Measurements from ENCODE around the gene NECTIN4. TPM values are rescaled to one million over a fixed set of nuclear protein-coding genes. Genes with fewer than 3 reads are reported as not detected.

NECTIN4 gene
- total and polyA plus RNA-seq, 2 of the 13 experiments (the other 11 are each of a cell fraction or from before 2014, with no cell fraction given) = 5.9 to 12.4 TPM

- TF ChIP-seq ZNF17 (CRISPR knock-in tag; IDR thresholded peaks at IDR 0.05) = no peak
- TF ChIP-seq NKX3-1 (CRISPR knock-in tag; IDR thresholded peaks at IDR 0.05) = no peak
Measured at GRCh38 chr1:161094481-161094880, 5.1 kb upstream of the NECTIN4 start (continued).

- intact Hi-C loops (cut with micrococcal nuclease; ENCODE audit: unreplicated experiment) = no loop called here
- FAIRE-seq (no peak), DNase-seq (ENCODE audit: low spot score) (no peak), ATAC-seq (no peak)
- ChIA-PET CTCF (ENCODE audit: low intra/inter-chr PET ratio, low total read pairs) (no interaction called here), POLR2A (no interaction called here)
- Histone ChIP-seq H3K9ac (ENCODE audit: insufficient read depth, low read depth, low read length) (no peak overlapping the region), H3K36me3 (replicated peaks in 1 of 2; ENCODE audit: control insufficient read depth in 1 of 2, insufficient read depth in 2 of 2, low read length in 2 of 2) (no peaks in the 10 kb centered on the region), H3K27me3 (ENCODE audit: control insufficient read depth in 1 of 2, insufficient read depth in 2 of 2, low read length in 2 of 2) (peaks cover 3 to 29% of the 10 kb centered on the region in 2 experiments; a peak in 3 of 5 replicates), H3K27ac (ENCODE audit: extremely low read length, insufficient read depth, low read length) (no peak overlapping the region), H3K4me3 (replicated peaks in 1 of 3; ENCODE audit: insufficient read depth in 1 of 3, low read depth in 2 of 3, low read length in 3 of 3) (no peak overlapping the region), H3K79me2 (ENCODE audit: insufficient read depth, low read length) (no peaks in the 10 kb centered on the region), H4K20me1 (ENCODE audit: insufficient read depth, low read length) (no peaks in the 10 kb centered on the region), H2AFZ (ENCODE audit: low read length) (no peak overlapping the region), H3K4me1 (ENCODE audit: insufficient read depth, low read length) (0 out of 2 replicates have a peak, but pooled peaks cover 12% of the 10 kb centered on the region), H3K9me3 (ENCODE audit: low read length) (no peaks in the 10 kb centered on the region), H3K4me2 (ENCODE audit: low read depth, low read length) (no peak overlapping the region)
- WGBS (ENCODE audit: low lambda C conversion rate) = 27% methylated on average over 3 of the region's 3 CpGs
- in situ Hi-C loops (cut with HindIII; ENCODE audit: extremely low pct_ligation_motif_present, low pct_unique_long_range_greater_than_20kb) = loop anchor here (10.0 kb wide), 1 partner anchor 98 kb away; no protein-coding TSS in a partner anchor
- BruUV-seq (replicated peaks) = no TSS peak
- TF ChIP-seq RBFOX2 (IDR thresholded peaks at IDR 0.05; ENCODE audit: low read depth, low read length) (no peak), RERE (CRISPR knock-in tag; IDR thresholded peaks at IDR 0.05; ENCODE audit: low read depth) (no peak), AKAP8 (CRISPR knock-in tag; IDR thresholded peaks at IDR 0.05) (no peak), PAXIP1 (CRISPR knock-in tag; conservative IDR thresholded peaks at IDR 0.05) (no peak), ZNF775 (CRISPR knock-in tag; IDR thresholded peaks at IDR 0.05; ENCODE audit: borderline replicate concordance) (no peak), ZNF577 (CRISPR knock-in tag; IDR thresholded peaks at IDR 0.05; ENCODE audit: borderline replicate concordance, low read depth) (no peak), NCOA1 (CRISPR knock-in tag; IDR thresholded peaks at IDR 0.05) (no peak), NR1H2 (CRISPR knock-in tag; IDR thresholded peaks at IDR 0.05; ENCODE audit: borderline replicate concordance, low read depth) (no peak), PRDM4 (CRISPR knock-in tag; IDR thresholded peaks at IDR 0.05; ENCODE audit: borderline replicate concordance) (no peak)
Measured at GRCh38 chr1:161092621-161093028, 3.3 kb upstream of the NECTIN4 start.

Data from HepG2 (cell line).